ENCODE data around the gene BRD4.
"Not testable (repeated sequence)": the region's sequence is repeated elsewhere in the genome, so short reads cannot be mapped to it uniquely, and the experiment has no call there.

BRD4 gene

GRCh38 chr19:15358918-15359317 is 26.6 kb upstream of the BRD4 start:
- no peak for DNase-seq

GRCh38 chr19:15357906-15358305 is 25.6 kb upstream of the BRD4 start:
- DNase-seq = no peak

DNA sequence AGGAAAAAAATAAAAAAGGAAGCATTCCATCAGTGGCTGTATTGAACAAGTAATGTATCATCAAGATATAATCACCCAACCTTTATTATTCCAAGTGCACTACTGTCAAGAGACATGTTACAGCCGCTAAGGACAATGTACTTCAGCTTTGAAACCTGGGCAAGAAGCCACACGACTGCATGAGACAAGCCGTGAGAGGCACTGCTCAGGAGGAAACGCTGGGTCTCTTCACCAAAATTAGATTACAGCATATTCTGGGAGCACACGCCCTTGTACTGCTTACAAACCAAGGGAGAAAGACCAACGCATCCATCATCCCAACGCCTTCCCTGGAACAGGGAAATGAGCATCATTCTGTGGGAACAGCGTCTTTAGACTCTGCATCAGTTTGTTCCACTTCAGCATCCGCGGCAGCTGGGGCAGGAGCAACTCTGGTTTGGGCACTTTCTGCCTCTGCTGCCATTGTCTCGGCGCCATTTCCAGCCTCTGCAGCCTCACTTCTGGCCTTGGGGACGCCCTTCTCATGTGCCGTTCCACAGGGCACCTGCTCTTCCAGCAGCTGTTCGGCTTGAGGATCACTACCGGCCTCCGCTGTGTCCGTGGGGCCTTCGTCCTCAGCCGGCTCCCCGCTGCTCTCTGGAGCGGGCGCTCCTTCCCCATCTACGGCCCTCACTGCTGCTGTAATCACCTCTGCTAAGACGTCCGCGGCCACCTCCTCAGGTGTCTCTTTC is 22.4 kb upstream of the BRD4 start:
- no peak for DNase-seq

DNA sequence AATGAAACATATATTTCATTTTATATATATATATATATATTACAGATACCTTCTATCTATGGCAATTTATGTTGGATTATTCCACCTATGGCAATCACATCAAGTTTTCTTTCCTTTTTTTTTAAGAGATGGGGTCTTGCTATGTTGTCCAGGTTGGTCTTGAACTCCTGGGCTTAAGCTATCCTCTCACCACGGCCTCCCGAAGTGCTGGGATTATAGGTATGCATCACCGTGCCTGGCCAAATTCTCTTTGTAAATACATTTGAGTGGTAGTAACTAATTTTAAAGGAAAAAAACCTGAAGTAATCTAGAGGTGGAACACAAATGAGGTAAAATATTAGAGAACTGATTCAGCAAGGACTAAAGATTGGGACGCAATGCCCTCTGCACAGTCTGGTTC is 21.6 kb upstream of the BRD4 start:
- DNase-seq = no peak

DNA sequence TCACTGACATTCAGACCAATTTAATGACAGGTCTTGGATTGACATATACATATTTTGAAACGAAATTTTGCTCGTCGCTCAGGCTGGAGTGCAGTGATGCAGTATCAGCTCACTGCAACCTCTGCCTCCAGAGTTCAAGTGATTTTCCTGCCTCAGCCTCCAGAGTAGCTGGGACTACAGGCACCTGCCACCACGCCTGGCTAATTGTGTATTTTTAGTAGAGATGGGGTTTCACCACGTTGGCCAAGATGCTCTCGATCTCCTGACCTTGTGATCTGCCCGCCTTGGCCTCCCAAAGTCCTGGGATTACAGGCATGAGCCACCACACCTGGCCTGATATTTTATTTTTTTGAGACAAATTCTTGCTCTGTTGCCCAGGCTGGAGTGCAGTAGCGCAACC is 20.2 kb upstream of the BRD4 start:
- DNase-seq = not testable (repeated sequence)

DNA sequence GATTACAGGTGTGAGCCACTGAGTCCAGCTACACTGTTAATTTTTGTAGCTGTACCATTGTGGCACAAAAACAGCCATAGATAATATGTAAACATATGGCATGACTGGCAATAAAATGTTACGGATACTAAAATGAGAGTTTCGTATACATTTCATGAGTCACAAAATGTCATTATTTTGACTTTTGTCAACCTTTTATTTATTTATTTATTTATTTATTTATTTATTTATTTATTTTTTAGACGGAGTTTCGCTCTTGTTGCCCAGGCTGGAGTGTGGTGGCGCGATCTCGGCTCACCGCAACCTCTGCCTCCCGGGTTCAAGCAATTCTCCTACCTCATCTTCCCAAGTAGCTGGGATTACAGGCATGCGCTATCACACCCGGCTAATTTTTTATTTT is 9.0 kb upstream of the BRD4 start:
- DNase-seq = not testable (repeated sequence)

DNA sequence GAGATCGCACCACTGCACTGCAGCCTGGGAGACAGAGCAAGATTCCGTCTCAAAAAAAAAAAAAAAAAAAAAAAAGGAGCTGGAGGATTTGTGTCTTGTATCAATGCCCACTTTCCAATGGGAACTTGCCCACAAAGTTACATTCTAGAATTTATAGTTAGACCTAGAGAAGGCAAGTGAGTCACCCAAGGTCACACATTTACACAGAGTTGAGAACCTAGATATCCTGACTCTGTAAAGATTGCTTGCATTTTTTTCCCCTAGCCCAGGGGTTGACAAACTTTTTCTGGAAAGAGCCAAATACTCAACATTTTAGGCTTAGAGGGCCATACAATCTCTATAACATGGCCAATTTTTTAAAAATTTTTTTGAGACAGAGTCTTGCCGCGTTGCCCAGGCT is 7.7 kb upstream of the BRD4 start:
- DNase-seq = no peak

DNA sequence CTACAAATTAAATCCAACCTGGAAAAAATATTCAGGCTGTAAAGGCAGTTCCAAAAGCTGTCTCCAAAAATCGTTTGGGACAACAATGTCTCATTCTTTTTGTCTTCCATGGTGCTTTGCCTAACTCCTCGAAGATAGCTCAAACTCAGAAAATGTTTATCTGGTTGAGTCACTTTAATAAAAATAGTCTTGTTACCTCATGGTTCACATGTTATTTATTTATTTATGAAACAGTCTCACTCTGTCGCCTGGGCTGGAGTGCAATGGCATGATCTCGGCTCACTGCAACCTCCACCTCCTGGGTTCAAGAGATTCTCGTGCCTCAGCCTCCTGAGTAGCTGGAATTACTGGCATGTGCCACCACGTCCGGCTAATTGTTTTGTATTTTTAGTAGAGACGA is 4.9 kb upstream of the BRD4 start:
- no peak for DNase-seq

GRCh38 chr19:15335992-15336391 is 3.7 kb upstream of the BRD4 start:
- not testable (repeated sequence) for DNase-seq

DNA sequence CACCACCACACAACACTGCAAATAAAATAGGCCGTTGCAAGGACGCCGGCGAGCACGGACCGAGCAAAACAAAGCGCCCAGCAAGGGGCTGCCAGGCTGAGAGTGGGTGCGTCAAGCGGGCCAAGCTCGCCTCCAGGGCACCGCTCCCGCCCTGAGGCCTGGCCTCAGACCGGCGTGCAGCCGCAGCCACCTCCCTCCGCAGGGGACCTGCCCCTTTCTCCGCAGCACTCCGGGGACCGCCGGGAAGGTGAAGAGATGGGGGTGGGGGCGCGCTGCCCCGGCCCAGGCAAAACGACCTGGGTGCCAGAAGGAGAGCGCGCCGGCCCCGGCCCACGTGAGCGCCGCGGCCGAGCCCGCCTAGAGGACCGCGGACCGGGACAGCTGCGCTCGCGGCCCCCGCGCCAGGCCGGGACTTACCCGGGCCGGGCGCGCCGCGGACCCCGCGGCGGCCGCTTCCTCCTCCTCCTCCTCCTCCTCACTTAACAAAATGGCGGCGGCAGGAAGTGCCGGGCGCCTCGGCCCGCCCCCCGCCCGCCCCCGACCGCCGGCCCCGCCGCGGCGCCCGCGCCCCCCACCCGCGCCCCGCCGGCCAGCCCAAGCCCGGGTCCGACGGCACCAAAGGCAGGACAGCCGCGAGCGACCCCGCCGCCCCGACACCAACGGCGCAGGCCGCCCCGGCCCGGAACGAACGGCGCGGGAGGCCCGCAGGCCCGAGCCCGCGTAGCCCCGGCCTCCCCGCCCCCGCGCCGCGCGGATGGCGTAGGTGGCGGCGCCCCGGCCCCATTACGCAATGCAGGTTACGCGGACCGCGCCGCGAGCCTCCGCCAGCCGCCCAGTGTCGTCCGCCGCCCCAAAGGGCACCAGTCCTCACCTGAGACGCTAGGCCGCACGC is 674 bp downstream of the BRD4 start:
- no peak for DNase-seq

DNA sequence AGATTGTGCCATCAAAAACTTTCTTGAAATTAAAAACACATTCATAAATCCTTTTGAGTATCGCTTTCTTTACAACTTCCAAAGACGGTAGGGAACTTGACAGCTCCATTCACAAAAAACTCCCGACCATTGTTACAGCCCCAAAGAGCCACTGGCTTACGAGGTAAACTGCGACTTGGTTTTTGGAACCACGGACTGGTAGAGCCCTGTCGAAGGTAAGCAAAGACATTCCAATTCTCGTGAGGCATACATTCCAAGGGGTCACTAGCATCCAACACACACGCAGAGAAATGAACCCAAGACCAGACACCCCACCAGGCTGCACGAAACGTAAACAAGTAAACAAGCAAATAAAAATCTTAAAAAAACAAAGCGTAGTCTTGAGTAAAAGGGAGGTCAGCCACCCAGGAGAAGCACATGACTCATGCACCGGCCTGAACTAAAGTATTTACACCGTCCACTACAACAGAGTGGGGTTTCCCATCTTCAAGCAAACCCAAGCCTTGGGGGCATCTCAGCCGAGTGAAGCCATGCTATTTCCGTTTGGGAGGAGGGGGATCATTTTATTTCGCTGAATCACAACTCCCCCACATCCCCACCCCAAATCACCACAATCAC is 1.4 kb downstream of the BRD4 start:
- DNase-seq = no peak

GRCh38 chr19:15328312-15328711 is 4.0 kb downstream of the BRD4 start:
- DNase-seq = no peak

DNA sequence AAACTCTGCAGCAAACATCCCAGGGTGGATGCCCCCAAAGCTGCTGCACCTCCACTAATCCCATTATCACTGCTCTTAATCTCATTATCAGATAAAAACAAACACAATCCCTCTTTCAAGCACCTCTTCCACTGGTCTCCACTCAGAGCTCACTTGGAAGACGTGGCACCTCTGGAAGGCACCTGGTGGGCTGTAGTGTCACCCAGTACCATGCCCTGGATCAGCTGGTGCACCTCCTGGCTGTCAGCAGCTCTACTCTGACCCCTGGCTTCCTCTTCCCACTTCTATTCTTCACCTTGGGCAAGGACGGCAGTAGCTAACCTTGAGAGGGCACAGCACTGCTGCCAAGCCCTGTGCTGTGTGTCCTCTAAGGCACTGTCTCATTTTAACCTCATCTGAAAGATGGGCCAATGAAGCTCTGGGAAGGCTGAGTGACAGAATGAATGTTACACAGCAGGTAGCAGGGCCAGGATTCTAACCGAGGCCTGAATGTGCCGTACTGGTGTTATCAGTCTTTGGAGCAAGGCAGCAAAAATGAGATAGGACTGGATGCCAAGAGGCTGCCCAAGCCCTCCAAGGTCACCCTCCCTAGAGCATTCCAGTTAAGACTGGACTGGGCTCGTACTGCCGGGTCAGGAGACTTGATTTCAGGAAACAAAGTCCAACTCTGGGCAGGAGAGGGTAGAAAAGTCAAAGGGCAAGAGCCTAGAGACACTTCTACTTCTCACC is 7.4 kb downstream of the BRD4 start:
- no peak for DNase-seq

DNA sequence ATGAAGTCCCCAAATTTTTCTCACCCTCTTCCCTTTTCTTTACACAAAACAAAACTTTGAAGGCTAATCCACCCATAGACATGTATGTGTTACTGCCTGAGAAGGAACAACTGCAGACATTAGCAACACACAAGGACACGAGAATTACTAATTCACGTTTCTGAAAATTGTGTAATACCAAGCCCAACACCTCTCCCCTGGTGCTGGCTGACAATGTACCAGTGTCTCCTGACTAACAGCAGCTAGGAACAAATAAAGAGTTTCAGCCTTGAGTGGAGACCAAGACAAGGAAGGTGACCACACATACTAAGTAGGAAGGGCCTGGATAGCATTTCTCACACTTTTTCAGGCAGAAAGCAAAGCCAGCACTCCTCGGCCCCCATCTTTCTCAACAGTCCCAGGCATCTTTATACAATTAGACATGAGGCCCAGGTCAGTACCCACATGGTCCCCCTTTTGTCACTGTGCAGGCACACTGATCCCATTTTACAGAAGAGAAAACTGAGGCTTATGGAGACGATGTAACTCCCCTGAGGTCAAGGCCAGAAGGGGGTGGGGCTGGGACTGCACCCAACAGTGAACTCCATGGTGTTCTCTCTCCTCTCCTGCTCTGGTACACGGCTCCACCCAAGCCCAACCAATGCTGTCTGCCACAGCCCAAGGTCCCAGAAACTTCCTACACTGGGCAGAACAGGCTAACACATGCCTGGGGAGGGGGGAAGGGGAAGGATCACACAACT is 8.7 kb downstream of the BRD4 start:
- no peak for DNase-seq

- DNase-seq = no peak
Observed at GRCh38 chr19:15321739-15322138, 10.6 kb downstream of the BRD4 start.

- DNase-seq = no peak
Observed at GRCh38 chr19:15320116-15320515, 12.2 kb downstream of the BRD4 start.

DNA sequence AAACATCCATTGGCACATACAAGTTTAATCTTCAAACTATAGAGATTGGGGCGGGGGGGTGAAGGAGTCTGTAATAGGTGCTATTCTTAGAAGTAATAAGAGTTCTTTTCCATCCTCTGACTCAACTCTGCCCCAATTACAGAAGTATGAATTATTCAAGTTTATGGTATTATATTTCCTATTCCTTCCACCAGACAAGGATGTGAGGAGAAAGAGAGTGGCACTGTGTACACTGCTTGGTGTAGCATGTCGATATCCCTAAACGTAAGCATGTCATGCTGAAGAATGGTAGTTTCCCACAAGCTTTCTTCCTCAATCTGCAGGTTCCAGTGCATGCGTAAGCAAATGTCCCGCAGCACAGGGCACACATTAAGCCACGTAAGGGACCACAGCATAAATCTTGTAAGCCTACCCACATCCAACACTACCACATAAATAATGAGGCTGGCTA is 14.1 kb downstream of the BRD4 start:
- no peak for DNase-seq

- no peak for DNase-seq
Observed at GRCh38 chr19:15317392-15318071, 14.8 kb downstream of the BRD4 start.

GRCh38 chr19:15316498-15316897 is 15.8 kb downstream of the BRD4 start:
- no peak for DNase-seq

DNA sequence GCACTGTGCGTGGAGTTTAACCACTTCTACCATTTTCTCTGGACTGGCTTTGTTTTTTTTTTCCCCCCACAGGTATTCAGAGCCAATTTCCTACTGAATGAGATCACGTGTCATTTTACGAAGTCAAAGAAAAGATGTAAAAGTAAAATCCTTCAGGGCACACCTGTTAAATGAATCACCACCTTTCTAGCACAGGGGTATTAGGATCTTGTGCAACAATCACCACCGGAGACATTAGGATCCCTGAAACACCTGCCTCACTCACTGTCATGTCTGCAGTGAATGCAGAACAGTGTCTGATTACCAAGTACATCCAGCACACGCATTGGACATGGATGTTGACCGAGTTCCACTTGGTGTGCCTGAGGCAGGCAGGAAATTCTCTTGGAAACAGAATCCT is 17.2 kb downstream of the BRD4 start:
- DNase-seq = no peak

- DNase-seq = no peak
Observed at GRCh38 chr19:15313649-15314279, 18.6 kb downstream of the BRD4 start.
